ENCODE measurements around the gene SLC46A2.

The SLC46A2 gene

GRCh38 chr9:112914524-112914923 is 23.8 kb upstream of the SLC46A2 start:
- no peaks in the 10 kb centered on the region for H3K36me3 ChIP-seq (ENCODE audit: insufficient read depth, low read length)
- H3K27ac ChIP-seq: no peak overlapping the region
- no peak for DNase-seq (ENCODE audit: low read depth, low spot score)
- no peak overlapping the region for H3K9ac ChIP-seq (ENCODE audit: insufficient read length)
- no peaks in the 10 kb centered on the region for H3K9me3 ChIP-seq (ENCODE audit: low read depth, low read length)
- H3K4me3 ChIP-seq: no peak overlapping the region
- no peak for TF ChIP-seq FOXP2 (optimal IDR thresholded peaks at IDR 0.05; ENCODE audit: control extremely low read depth, extremely low read length, insufficient read depth)
- TF ChIP-seq POLR2AphosphoS5 (IDR thresholded peaks at IDR 0.05; ENCODE audit: borderline replicate concordance, low read depth, low read length): no peak
- no peak for TF ChIP-seq EZH2 (IDR thresholded peaks at IDR 0.05)

- DNase-seq (ENCODE audit: low read depth, low spot score): no peak
- no peak overlapping the region for H3K27ac ChIP-seq
- H3K9me3 ChIP-seq (ENCODE audit: low read depth, low read length): no peaks in the 10 kb centered on the region
- no peak overlapping the region for H3K9ac ChIP-seq (ENCODE audit: insufficient read length)
- H3K4me3 ChIP-seq: no peak overlapping the region
- no peak for TF ChIP-seq EZH2 (IDR thresholded peaks at IDR 0.05)
- TF ChIP-seq POLR2AphosphoS5 (IDR thresholded peaks at IDR 0.05; ENCODE audit: borderline replicate concordance, low read depth, low read length): no peak
- no peak for TF ChIP-seq FOXP2 (optimal IDR thresholded peaks at IDR 0.05; ENCODE audit: control extremely low read depth, extremely low read length, insufficient read depth)
- no peaks in the 10 kb centered on the region for H3K36me3 ChIP-seq (ENCODE audit: insufficient read depth, low read length)
Measured at GRCh38 chr9:112913326-112913725, 22.6 kb upstream of the SLC46A2 start.

GRCh38 chr9:112912636-112913035 is 22.0 kb upstream of the SLC46A2 start:
- no peak for DNase-seq (ENCODE audit: low read depth, low spot score)
- no peak overlapping the region for H3K9ac ChIP-seq (ENCODE audit: insufficient read length)
- TF ChIP-seq POLR2AphosphoS5 (IDR thresholded peaks at IDR 0.05; ENCODE audit: borderline replicate concordance, low read depth, low read length): no peak
- no peak for TF ChIP-seq FOXP2 (optimal IDR thresholded peaks at IDR 0.05; ENCODE audit: control extremely low read depth, extremely low read length, insufficient read depth)
- no peak for TF ChIP-seq EZH2 (IDR thresholded peaks at IDR 0.05)

GRCh38 chr9:112911736-112912135 is 21.1 kb upstream of the SLC46A2 start:
- no peak for DNase-seq (ENCODE audit: low read depth, low spot score)
- H3K9me3 ChIP-seq (ENCODE audit: low read depth, low read length): no peaks in the 10 kb centered on the region
- no peak overlapping the region for H3K27ac ChIP-seq
- H3K9ac ChIP-seq (ENCODE audit: insufficient read length): no peak overlapping the region
- TF ChIP-seq EZH2 (IDR thresholded peaks at IDR 0.05) (no peak), POLR2AphosphoS5 (IDR thresholded peaks at IDR 0.05; ENCODE audit: borderline replicate concordance, low read depth, low read length) (no peak), FOXP2 (optimal IDR thresholded peaks at IDR 0.05; ENCODE audit: control extremely low read depth, extremely low read length, insufficient read depth) (no peak)
- no peak overlapping the region for H3K4me3 ChIP-seq
- no peaks in the 10 kb centered on the region for H3K36me3 ChIP-seq (ENCODE audit: insufficient read depth, low read length)

More at GRCh38 chr9:112912636-112913035, 22.0 kb upstream of the SLC46A2 start:
- Histone ChIP-seq H3K36me3 (ENCODE audit: insufficient read depth, low read length) (no peaks in the 10 kb centered on the region), H3K9me3 (ENCODE audit: low read depth, low read length) (no peaks in the 10 kb centered on the region), H3K4me3 (no peak overlapping the region), H3K27ac (no peak overlapping the region)

GRCh38 chr9:112905084-112905483 is 14.4 kb upstream of the SLC46A2 start:
- Histone ChIP-seq H3K4me3 (no peak overlapping the region), H3K9me3 (ENCODE audit: low read depth, low read length) (no peaks in the 10 kb centered on the region), H3K9ac (ENCODE audit: insufficient read length) (no peak overlapping the region), H3K36me3 (ENCODE audit: insufficient read depth, low read length) (no peaks in the 10 kb centered on the region), H3K27ac (no peak overlapping the region)
- TF ChIP-seq EZH2 (IDR thresholded peaks at IDR 0.05) (no peak), POLR2AphosphoS5 (IDR thresholded peaks at IDR 0.05; ENCODE audit: borderline replicate concordance, low read depth, low read length) (no peak), FOXP2 (optimal IDR thresholded peaks at IDR 0.05; ENCODE audit: control extremely low read depth, extremely low read length, insufficient read depth) (no peak)
- no peak for DNase-seq (ENCODE audit: low read depth, low spot score)

- H3K9ac ChIP-seq (ENCODE audit: insufficient read length): no peak overlapping the region
- TF ChIP-seq POLR2AphosphoS5 (IDR thresholded peaks at IDR 0.05; ENCODE audit: borderline replicate concordance, low read depth, low read length) (no peak), FOXP2 (optimal IDR thresholded peaks at IDR 0.05; ENCODE audit: control extremely low read depth, extremely low read length, insufficient read depth) (no peak), EZH2 (IDR thresholded peaks at IDR 0.05) (no peak)
- H3K9me3 ChIP-seq (ENCODE audit: low read depth, low read length): no peaks in the 10 kb centered on the region
- DNase-seq (ENCODE audit: low read depth, low spot score): no peak
- no peak overlapping the region for H3K4me3 ChIP-seq
- H3K36me3 ChIP-seq (ENCODE audit: insufficient read depth, low read length): no peaks in the 10 kb centered on the region
- no peak overlapping the region for H3K27ac ChIP-seq
Measured at GRCh38 chr9:112900901-112901300, 10.2 kb upstream of the SLC46A2 start.

- H3K4me3 ChIP-seq: no peak overlapping the region
- no peak overlapping the region for H3K9ac ChIP-seq (ENCODE audit: insufficient read length)
- no peak for DNase-seq (ENCODE audit: low read depth, low spot score)
- no peaks in the 10 kb centered on the region for H3K9me3 ChIP-seq (ENCODE audit: low read depth, low read length)
- no peak for TF ChIP-seq FOXP2 (optimal IDR thresholded peaks at IDR 0.05; ENCODE audit: control extremely low read depth, extremely low read length, insufficient read depth)
- no peak for TF ChIP-seq POLR2AphosphoS5 (IDR thresholded peaks at IDR 0.05; ENCODE audit: borderline replicate concordance, low read depth, low read length)
- TF ChIP-seq EZH2 (IDR thresholded peaks at IDR 0.05): no peak
- no peaks in the 10 kb centered on the region for H3K36me3 ChIP-seq (ENCODE audit: insufficient read depth, low read length)
- H3K27ac ChIP-seq: no peak overlapping the region
Measured at GRCh38 chr9:112900488-112900887, 9.8 kb upstream of the SLC46A2 start.

GRCh38 chr9:112898872-112899311 is 8.2 kb upstream of the SLC46A2 start:
- Histone ChIP-seq H3K9me3 (ENCODE audit: low read depth, low read length) (no peaks in the 10 kb centered on the region), H3K36me3 (ENCODE audit: insufficient read depth, low read length) (no peaks in the 10 kb centered on the region), H3K9ac (ENCODE audit: insufficient read length) (no peak overlapping the region), H3K4me3 (no peak overlapping the region), H3K27ac (no peak overlapping the region)
- TF ChIP-seq EZH2 (IDR thresholded peaks at IDR 0.05) (no peak), POLR2AphosphoS5 (IDR thresholded peaks at IDR 0.05; ENCODE audit: borderline replicate concordance, low read depth, low read length) (no peak)
- DNase-seq (ENCODE audit: low read depth, low spot score): no peak

GRCh38 chr9:112896131-112896530 is 5.5 kb upstream of the SLC46A2 start:
- TF ChIP-seq FOXP2 (optimal IDR thresholded peaks at IDR 0.05; ENCODE audit: control extremely low read depth, extremely low read length, insufficient read depth) (no peak), EZH2 (IDR thresholded peaks at IDR 0.05) (no peak), POLR2AphosphoS5 (IDR thresholded peaks at IDR 0.05; ENCODE audit: borderline replicate concordance, low read depth, low read length) (no peak)
- H3K9ac ChIP-seq (ENCODE audit: insufficient read length): no peak overlapping the region
- no peaks in the 10 kb centered on the region for H3K9me3 ChIP-seq (ENCODE audit: low read depth, low read length)
- H3K27ac ChIP-seq: no peak overlapping the region
- no peak overlapping the region for H3K4me3 ChIP-seq
- no peak for DNase-seq (ENCODE audit: low read depth, low spot score)
- no peaks in the 10 kb centered on the region for H3K36me3 ChIP-seq (ENCODE audit: insufficient read depth, low read length)

Data from SK-N-MC (cell line).